Central memory CD4-positive, alpha-beta T cell (primary cell): Measurements from ENCODE around the gene OCRL.
"Not testable (repeated sequence)": the region's sequence is repeated elsewhere in the genome, so short reads cannot be mapped to it uniquely, and the experiment has no call there.

ENCODE experiments used
- DNase-seq: peaks from one replicate; pipeline ENCODE4 v3.0.0; 2022

The OCRL gene

DNA sequence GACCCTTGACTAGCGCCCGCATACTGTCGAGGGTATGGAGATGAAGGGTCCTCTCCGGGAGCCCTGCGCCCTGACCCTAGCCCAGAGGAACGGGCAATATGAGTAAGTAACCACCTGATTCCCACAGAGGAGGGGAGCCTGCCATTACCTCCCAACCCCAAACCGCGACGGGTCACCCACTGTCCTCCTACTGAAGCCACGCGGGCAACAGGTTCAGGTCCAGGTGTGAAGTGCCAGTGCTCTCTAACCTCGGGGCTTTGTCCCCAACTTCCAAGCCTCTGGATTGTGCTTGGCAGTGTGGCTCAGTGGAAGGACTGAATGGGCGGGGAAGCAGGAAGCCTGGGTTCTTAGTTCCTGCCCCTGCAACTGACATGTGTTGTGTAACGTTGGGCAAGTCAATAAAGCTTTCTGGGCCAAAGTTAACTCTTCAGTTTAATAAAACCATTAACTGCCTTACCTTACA, 694 bp downstream of the OCRL start:
- DNase-seq: no peak

GRCh38 chrX:129544780-129545179, 4.7 kb downstream of the OCRL start:
- no peak for DNase-seq

DNA sequence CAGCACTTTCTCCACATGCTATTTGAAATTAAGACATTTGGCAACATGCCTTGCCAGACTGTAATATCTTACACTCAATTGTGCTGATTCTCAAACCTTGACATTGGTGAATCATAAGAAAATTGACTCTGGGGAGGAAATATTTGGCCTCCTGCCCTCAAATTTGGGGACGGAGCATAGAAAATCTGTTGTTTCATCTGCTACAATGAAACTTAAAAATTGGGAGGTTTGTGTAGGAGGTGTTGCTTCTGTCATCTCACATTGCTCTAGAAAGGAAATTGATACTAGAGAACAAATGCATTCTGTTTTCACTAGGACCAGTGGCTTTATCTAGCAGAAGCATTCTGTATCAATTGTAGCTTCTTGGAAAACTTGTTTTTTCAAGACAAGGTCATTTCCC, 5.3 kb downstream of the OCRL start:
- DNase-seq: no peak

DNA sequence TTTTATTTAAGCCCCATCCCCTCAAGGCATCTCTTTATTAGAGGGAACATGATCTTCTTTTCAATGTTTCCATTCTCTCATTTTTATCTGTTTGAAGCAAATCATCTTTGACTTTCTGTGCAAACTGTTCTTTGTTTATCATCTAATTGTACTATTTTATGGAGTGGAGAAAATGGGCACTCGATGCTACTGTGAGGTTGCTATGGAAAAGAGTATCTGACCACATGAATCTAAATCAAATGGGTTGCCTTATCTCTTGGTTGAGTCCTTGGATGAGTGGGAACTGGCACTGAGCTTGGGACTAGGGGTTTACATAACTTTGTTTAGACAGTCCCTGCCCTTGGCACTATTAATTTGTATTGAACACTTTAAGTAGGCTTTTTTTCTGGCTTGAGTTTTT, 9.1 kb downstream of the OCRL start:
- DNase-seq: no peak

GRCh38 chrX:129553619-129554288, 13.7 kb downstream of the OCRL start:
- DNase-seq: no peak

DNA sequence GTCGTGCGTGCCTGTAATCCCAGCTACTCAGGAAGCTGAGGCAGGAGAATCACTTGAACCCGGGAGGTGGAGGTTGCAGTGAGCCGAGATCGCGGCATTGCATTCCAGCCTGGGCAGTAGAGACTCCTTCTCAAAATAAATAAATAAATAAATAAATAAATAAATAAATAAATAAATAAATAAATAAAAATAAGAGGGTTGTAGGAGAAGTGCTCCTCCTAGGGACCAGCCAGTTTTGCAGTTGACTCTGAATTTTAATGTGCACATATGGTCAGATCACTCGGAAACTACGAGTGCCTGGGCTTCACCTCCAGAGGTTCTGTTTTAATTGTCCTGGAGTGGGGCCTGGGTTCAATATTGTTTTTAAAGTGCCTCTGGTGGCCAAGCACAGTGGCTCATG, 14.8 kb downstream of the OCRL start:
- not testable (repeated sequence) for DNase-seq

DNA sequence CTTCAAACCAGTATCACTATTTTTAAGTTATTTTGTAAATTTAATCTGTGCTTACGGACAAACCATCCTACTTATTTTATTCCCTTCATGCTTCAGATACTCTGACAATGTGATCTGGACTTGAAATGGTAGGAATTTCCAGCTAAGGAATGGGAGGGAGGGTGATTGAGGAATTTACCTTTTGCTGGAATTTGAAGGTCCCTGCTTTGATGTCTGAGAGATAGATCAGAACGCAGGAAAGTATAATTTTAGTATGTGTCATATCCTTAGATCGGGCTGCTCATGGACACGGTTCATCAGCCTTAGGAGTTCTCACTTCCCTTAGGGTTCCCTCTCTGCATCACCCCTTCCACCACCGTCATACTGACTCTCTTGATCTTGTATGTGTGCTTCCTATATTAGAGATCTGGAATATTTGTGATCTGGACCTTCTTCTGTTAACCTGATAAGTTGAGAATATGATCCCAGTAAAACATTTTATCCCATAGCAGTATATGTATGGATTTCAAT, 16.8 kb downstream of the OCRL start:
- no peak for DNase-seq

DNA sequence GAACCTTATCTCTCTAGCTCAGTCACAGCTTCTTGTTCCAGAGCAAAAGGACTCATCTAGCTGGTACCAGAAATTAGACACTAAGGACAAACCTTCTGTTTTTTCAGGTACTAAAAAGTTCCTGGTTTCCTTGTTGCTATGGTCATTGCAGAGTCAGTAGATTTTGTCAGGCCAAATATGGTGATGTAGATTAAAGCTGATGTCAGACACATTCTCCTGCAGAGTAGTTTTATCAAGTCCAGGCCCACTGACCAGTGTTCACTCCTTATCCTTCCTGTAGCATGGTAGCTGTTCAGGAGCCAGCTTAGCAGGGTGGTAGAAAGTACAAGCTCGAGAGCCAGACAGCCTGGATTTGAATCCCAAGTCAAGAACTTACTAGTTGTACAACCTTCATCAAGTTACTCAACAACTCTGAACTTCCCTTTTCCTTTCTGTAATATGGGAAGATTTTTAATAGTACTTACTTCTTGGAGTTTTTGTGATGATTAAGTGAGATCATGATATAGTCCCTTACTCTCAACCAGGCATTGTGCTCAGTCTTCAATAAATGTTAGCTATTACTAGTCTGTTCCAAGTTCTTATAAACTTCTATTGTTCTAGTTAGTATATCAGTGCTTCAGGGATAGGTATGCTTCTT, 17.9 kb downstream of the OCRL start:
- no peak for DNase-seq

DNA sequence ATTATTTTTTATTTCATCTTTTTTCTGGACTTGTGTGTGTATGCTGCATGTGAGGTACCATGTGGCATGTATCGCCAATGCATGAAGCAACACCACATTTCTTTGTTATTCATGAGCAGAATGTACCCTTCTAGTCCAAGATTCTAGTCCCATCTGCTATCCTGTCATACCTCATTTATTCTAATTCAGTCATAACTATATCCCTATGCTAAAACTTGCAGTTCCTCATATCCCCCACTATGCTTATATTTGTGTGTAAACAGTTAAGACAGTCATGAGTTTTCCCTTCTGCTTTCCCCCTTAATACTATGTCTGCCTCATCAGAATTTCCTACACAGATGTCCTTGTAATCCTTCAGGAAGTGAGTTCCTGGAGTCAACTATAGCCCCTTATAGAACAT, 19.7 kb downstream of the OCRL start:
- no peak for DNase-seq

GRCh38 chrX:129561453-129561852, 21.4 kb downstream of the OCRL start:
- DNase-seq: no peak

DNA sequence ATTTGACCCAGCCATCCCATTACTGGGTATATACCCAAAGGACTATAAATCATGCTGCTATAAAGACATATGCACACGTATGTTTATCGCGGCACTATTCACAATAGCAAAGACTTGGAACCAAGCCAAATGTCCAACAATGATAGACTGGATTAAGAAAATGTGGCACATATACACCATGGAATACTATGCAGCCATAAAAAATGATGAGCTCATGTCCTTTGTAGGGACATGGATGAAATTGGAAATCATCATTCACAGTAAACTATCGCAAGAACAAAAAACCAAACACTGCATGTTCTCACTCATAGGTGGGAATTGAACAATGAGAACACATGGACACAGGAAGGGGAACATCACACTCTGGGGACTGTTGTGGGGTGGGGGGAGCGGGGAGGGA, 24.3 kb downstream of the OCRL start:
- DNase-seq: not testable (repeated sequence)

DNA sequence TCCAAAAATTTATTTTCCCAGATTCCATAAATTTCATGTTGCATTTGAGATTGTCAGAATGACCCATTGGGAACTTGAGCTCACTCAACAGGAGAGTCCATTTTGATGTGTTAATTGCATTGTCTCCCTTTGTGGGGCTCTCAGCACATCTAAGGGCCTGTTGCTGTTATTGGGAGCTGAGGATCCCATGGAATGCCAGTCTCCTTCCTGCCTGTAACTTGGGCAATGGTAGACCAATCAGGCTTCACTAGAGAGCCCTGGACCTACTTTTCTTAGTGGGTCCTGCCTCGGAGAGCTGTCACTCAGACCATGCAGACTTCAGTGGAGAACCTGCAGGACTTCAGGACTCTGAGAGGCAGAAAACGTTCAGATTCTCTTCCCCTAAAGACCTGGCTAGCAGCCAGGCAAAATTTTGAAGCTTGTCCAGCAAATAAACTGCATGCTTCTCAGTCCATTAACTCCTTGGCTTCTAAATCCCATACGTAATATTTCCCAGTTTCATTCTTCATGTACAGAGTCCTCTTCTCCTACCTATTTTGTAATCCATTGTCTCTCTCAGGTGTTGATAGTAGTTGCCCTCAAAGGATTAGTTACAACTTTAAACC, 25.1 kb downstream of the OCRL start:
- no peak for DNase-seq

DNA sequence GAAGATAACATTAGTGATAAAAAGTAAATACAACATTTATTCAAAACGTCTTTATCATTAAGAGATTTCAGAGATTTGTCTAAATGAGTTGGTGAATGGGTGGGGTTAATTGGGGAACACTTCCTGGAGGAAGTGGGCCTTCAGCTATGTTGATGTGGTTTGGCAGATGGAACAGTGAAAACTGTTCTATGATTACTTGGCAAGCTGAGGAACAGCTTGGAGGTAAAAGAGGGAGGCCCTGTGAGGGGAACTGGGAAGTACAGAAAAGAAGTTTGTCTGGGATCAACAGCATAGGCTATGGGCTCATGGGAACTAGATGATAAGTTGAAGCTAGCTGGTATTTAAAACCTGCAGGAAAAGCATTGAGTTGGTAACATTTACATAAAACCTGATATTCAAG, 26.0 kb downstream of the OCRL start:
- no peak for DNase-seq

DNA sequence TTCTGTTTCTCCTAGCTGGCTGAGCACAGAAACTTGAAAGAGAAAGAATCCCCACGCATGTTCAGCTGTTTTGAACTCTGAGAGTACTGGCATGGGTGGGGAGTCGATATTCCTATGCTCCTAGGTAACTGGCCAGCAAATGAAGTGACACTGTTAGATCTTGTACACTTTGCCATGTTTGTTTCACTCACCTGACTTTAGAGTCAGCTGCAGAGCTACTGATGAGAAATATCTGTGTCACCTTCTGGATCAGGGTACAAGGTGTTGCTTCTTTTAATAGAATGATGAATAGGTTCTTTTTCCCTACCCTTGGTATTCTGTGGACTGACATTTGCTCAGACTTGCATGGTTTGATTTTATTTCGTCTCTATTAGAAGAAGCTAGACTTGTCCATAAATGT, 28.3 kb downstream of the OCRL start:
- DNase-seq: no peak

DNA sequence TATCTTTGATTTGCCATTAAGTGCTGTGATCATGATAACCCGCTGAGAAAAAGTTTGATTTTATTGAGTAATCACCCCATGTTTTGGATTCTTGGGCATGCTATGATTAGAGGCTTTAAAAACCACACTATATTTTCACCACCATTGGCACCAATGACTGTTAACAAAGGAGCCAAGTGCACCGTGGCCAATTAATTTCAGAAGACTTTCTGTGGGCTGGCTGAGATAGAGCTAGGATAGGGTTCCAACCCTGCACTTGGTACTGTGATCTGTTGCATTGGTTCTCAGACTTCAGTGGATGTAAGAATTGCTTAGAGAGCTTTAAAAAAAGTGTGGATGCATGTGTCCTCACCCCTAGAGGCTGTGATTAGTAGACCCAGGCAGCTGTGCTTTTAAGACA, 32.4 kb downstream of the OCRL start:
- no peak for DNase-seq

- not testable (repeated sequence) for DNase-seq
These were observed 33.6 kb downstream of the OCRL start for GRCh38 chrX:129573652-129574051.

GRCh38 chrX:129574214-129574613, 34.2 kb downstream of the OCRL start:
- no peak for DNase-seq

DNA sequence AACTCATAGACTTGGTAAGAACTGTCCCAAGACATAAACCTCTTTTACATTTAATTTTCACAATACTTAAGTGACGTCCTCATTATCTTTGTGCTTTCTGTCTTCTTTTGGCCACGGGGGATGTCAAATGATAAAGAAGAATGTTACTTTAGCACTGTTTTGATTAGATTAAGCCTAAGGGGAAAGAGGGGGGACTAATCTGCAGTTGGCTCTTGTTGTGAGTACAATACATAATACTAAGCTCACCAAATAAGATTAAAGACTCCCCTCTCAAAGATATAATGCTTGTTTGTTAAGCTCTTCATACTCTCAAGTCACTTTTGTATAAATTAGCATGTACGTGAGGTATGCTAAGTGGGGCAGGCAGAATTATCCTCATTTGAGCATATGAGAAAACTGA, 36.5 kb downstream of the OCRL start:
- DNase-seq: no peak

DNA sequence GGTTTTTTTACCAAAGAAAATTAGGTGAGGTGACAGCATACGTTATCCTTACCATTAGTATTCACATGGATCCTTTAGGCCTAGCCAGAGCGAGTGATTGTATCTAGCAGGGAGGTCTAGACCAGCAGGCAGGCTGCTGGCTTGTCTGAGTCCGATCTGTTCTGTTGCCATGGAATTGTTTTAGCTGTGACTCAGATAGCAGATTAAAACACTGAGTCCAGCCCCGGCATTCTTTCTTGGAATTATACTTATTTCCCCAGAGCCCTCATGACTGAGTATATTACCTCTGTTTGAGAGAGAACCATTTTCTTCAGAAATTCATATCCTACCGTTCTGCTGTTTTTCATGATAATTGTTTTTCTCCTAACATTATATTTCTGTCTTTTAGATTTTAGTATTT, 37.4 kb downstream of the OCRL start:
- DNase-seq: no peak

GRCh38 chrX:129577877-129578276, 37.8 kb downstream of the OCRL start:
- no peak for DNase-seq

DNA sequence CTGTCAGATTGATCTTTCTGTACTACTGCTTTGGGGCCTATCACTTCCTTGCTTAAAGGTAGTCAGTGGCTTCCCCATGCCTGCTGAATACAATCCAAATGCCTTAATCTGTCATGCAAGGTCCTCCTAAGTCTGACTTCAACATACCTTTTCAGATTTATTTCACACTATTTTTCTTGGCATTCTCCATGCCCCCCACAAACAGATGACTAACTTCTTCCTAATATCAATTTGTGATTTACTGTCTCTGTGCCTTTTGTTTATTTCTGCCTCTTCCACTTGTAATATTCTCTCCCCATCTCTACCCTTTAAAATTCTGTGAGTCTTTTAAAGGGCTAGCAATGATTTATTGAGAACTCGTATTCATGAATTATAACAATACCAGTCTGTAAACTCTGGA, 41.8 kb downstream of the OCRL start:
- DNase-seq: no peak

DNA sequence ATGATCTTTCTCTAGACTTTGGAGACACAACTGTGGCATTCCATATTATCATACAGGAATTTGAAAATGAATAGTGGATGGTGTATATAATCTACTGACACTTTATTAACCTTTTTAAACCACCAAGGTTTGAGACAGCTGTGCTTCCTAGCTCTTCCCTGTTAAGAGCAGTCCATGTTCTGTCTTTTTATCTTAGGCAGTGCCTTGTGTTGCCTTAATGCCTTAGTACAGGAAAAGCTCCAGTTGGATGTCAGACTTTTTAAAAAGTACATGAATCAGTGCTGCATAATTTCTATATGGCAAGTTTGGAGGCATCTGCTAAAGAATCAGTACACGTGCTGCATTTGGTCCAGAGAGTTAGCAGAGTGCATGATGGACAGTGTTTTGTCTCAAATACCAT, 45.1 kb downstream of the OCRL start:
- DNase-seq: no peak

GRCh38 chrX:129585691-129586090, 45.6 kb downstream of the OCRL start:
- no peak for DNase-seq

- no peak for DNase-seq
These were observed 46.4 kb downstream of the OCRL start for GRCh38 chrX:129586446-129586845.
